Erythroblast (primary cell): Measurements from ENCODE around the gene NRXN3.

Experiments
- DNase-seq, 2 experiments: peaks; one replicate each; lab custom pipeline; 2025; lab: John Stamatoyannopoulos, UW
- GATA1 ChIP-seq: IDR thresholded peaks from 2 replicates; pipeline ENCODE4 v1.6.1; 2011; ENCODE audit warnings: low read depth, mild to moderate bottlenecking, control low read depth, low read length, moderate library complexity
- POLR2A ChIP-seq: IDR thresholded peaks from 2 replicates; pipeline ENCODE4 v1.6.1; 2011; ENCODE audit warnings: mild to moderate bottlenecking, low read length

NRXN3 gene

DNA sequence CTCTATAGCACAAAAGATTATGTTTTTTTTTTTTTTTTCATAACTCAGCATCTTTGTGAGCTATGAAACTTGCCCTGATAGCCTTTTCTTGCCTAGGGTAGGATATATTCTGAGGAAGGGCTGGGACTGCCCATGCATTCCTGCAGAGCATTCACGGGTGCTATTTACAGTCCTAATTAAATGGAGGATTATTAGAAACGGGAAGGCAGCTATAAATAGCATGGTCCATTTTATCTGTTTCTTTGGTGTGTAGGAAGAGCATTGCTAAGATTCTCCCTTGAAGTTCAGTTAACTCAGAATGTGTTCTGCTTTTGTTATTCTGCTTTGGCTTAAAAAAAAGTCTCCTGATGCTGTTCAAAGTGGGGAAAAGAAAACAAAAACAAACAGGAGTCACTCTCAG lies 1410.2 kb downstream of the NRXN3 start:
- TF ChIP-seq GATA1 (no peak), POLR2A (no peak)
- DNase-seq, result no peak

GRCh38 chr14:79580906-79581305 lies 1410.7 kb downstream of the NRXN3 start:
- no peak for DNase-seq
- TF ChIP-seq POLR2A (no peak), GATA1 (no peak)

DNA sequence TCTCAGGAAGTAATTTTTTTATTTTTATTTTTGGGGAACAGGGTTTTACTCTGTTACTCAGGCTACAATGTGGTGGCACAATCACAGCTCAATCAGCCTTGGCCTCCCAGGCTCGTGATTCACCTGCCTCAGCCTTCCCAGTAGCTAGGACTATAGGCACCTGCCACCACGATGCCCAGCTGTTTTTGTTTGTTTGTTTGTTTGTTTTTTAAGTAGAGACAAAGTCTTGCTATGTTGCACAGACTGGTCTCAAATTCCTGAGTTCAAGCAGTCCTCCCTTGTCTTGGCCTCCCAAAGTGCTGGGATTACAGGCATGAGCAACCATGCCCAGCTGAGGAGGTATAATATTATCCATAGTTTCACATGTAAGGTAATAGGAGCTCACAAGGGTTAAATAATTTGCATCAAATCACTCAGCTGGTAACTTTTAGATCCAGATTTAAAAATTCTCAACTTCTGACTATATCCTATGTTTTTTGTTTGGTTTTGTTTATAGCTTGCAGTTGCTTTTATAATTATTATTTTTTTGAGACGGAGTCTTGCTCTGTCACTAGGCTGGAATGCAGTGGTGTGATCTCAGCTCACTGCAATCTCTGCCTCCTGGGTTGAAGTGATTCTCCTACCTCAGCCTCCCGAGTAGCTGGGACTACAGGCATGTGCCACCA lies 1411.9 kb downstream of the NRXN3 start:
- no peak for DNase-seq
- TF ChIP-seq POLR2A (no peak), GATA1 (no peak)

GRCh38 chr14:79583738-79584408 lies 1413.7 kb downstream of the NRXN3 start:
- no peak for DNase-seq
- no peak for TF ChIP-seq POLR2A
- no peak for TF ChIP-seq GATA1

DNA sequence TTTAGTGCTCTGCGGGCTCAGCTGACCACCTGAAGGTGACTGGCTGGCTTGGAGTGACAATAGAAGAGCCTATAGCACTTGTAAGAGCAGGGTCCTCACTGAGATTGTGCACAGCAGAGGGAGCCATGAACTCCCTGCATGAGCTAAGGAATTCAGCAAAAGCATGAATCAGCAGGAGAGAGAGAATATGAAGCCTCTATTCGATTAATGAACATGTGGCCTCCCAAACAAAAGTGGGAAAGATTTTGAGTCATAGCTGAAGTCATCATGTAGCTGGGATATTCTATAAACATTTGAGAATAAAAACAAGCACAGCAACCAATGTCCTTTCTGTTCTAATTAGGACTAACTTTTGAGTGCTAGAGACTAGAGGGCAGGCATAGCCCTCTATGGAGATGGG lies 1414.5 kb downstream of the NRXN3 start:
- TF ChIP-seq GATA1 (no peak), POLR2A (no peak)
- DNase-seq, result no peak

- DNase-seq, result no peak
- TF ChIP-seq POLR2A (no peak), GATA1 (no peak)
Observed at GRCh38 chr14:79585845-79586244, 1415.7 kb downstream of the NRXN3 start.

DNA sequence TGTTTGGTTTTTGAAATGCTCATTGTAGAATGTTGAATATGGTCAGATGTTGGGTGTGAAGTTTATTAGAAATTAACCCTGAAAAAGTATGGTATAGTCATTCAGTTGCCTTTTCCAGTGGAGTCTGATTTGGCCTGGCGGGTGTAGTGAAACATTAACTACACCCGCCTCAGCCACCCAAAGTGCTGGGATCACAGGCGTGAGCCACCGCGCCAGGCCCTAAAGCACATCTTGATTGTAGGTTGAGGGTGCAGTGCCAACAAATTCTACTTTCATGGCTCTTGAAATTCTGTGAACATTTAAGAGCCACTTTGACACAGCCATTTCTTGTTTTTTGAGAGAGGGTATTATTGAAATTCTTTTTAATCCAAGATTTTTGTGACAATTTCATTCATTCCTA lies 1416.2 kb downstream of the NRXN3 start:
- DNase-seq, result no peak
- TF ChIP-seq POLR2A, result no peak
- no peak for TF ChIP-seq GATA1

- DNase-seq, result no peak
- TF ChIP-seq POLR2A (no peak), GATA1 (no peak)
Observed at GRCh38 chr14:79586989-79587598, 1416.9 kb downstream of the NRXN3 start.

DNA sequence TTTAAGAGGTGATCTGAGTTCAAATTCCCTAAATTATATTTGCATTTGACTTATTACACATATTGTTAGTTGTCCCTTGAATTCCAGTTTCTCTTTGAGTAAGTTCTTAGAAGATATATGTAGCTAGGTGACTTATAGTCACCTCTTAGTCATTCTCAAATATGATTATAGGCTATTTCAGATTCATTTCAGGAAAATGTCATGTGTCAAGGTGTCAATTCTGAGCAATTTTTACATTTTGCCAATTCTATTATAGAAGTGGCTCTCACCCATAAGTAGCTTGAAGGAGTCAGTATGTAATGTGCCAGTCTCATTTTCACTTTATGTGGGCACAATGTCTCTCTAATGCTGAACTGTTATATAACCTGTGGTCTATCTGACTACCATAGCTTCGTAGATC lies 1417.7 kb downstream of the NRXN3 start:
- no peak for TF ChIP-seq POLR2A
- no peak for TF ChIP-seq GATA1
- DNase-seq, result no peak

GRCh38 chr14:79588398-79588797 lies 1418.2 kb downstream of the NRXN3 start:
- no peak for DNase-seq
- TF ChIP-seq POLR2A (no peak), GATA1 (no peak)

GRCh38 chr14:79596551-79596950 lies 1426.4 kb downstream of the NRXN3 start:
- no peak for TF ChIP-seq GATA1
- TF ChIP-seq POLR2A, result no peak
- DNase-seq, result no peak

DNA sequence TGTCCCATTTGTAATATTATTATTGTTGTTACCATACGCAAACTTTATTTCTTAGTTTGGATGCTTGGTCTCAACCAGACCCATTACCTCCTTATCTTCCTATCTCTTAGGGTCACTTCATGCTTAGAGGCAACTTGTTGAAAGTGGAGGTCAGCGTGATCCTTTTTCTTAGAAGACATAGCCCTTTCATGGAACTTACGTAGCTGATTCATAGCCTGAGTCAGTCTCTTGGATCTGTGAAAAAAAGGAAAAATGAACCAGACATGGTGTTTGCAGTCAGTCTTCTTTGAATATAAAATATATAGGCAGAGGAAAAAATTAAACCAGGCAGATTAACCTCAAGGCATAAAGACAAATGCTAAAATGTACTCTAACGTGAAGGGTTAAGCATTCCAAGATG lies 1427.4 kb downstream of the NRXN3 start:
- TF ChIP-seq GATA1, result no peak
- TF ChIP-seq POLR2A, result no peak
- no peak for DNase-seq

DNA sequence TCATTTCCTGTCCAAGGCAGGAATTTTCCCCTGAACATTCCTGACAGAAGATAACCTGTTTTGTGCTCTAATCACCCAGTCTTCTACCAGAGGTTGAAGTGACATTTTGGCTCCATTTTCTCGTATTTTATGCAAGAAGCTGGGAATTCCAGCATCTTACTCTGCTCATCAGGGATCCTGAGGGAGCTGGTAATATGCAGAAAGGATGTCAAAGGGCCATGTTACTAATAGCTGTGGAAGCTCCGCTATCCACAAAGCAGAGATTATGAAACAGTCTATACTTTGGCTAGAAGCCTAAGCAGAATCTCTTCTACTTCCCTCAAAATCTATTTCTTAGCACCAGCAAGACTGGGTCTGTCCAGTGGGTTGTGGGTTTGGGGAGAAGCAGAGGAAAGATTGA lies 1428.2 kb downstream of the NRXN3 start:
- DNase-seq, result no peak

GRCh38 chr14:79599239-79599638 lies 1429.1 kb downstream of the NRXN3 start:
- DNase-seq, result no peak
- TF ChIP-seq GATA1, result no peak
- no peak for TF ChIP-seq POLR2A

More for the DNA sequence above, 1428.2 kb downstream of the NRXN3 start:
- TF ChIP-seq POLR2A, result no peak
- TF ChIP-seq GATA1, result no peak

- no peak for DNase-seq
- TF ChIP-seq GATA1, result no peak
- no peak for TF ChIP-seq POLR2A
Observed at GRCh38 chr14:79600406-79600805, 1430.2 kb downstream of the NRXN3 start.
